ENCODE results near the gene TLDC2. TPM values are rescaled to one million over a fixed set of nuclear protein-coding genes. Genes with fewer than 3 reads are reported as not detected.
"Not testable (repeated sequence)": the region's sequence is repeated elsewhere in the genome, so short reads cannot be mapped to it uniquely, and the experiment has no call there.

Gene TLDC2
- total and polyA plus RNA-seq, 3 donors from 2014 or later: 2.8 to 3.4 (median 2.9) TPM

DNA sequence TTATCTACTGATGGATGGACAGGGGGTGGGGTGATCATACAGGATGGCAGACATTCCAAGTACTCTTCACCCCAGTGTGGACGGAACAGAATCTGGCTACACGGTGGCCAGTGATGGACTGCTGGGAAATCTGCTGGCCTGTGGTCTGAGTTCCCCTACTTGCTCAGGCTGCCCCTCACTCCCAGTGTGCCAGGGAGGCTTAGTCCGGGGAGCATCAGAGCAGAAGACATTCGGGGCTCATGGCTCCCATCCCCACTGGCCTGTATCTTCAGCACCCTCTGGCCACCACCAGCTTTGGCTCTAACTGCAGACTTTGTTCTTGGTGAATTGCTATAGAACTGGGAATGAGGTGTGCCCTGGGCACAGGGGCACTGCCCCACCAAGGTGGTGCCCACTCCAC is 15.3 kb downstream of the TLDC2 start:
- TF ChIP-seq POLR2A (IDR thresholded peaks at IDR 0.05): no peak
- no peak for TF ChIP-seq CTCF (IDR thresholded peaks at IDR 0.05)
- Histone ChIP-seq H3K9me3 (no peaks in the 10 kb centered on the region), H3K4me3 (no peak overlapping the region), H3K4me1 (peaks cover 28% of the 10 kb centered on the region), H3K36me3 (ENCODE audit: low read depth, missing control alignments) (no peaks in the 10 kb centered on the region), H3K27me3 (no peaks in the 10 kb centered on the region), H3K27ac (peak overlapping the region; percentile 58 to 69)
- no peak for DNase-seq
- intact Hi-C loops (cut with DNase I; ENCODE audit: low total_unique reads): no loop called here
- WGBS, 2 donors: 63 to 68% methylated on average over 2 to 4 of the region's 4 CpGs

GRCh38 chr20:36893801-36894200 is 17.9 kb downstream of the TLDC2 start:
- Histone ChIP-seq H3K27ac (no peak overlapping the region), H3K9me3 (no peaks in the 10 kb centered on the region), H3K4me1 (peaks cover 15% of the 10 kb centered on the region), H3K4me3 (no peak overlapping the region), H3K27me3 (no peaks in the 10 kb centered on the region), H3K36me3 (ENCODE audit: low read depth, missing control alignments) (no peaks in the 10 kb centered on the region)
- intact Hi-C loops (cut with DNase I; ENCODE audit: low total_unique reads): no loop called here
- WGBS, 2 donors: 85 to 89% methylated on average over 3 of the region's 3 CpGs
- DNase-seq: no peak
- TF ChIP-seq CTCF (IDR thresholded peaks at IDR 0.05) (no peak), POLR2A (IDR thresholded peaks at IDR 0.05) (no peak)

- Histone ChIP-seq H3K27ac (no peak overlapping the region), H3K9me3 (no peaks in the 10 kb centered on the region), H3K27me3 (no peaks in the 10 kb centered on the region), H3K4me3 (no peak overlapping the region), H3K36me3 (ENCODE audit: low read depth, missing control alignments) (no peaks in the 10 kb centered on the region), H3K4me1 (peaks cover 15% of the 10 kb centered on the region)
- WGBS, 2 donors: 70 to 78% methylated on average over 2 of the region's 2 CpGs
- no peak for DNase-seq
- intact Hi-C loops (cut with DNase I; ENCODE audit: low total_unique reads): no loop called here
- no peak for TF ChIP-seq POLR2A (IDR thresholded peaks at IDR 0.05)
- no peak for TF ChIP-seq CTCF (IDR thresholded peaks at IDR 0.05)
Measured at GRCh38 chr20:36895036-36895435, 19.1 kb downstream of the TLDC2 start.

DNA sequence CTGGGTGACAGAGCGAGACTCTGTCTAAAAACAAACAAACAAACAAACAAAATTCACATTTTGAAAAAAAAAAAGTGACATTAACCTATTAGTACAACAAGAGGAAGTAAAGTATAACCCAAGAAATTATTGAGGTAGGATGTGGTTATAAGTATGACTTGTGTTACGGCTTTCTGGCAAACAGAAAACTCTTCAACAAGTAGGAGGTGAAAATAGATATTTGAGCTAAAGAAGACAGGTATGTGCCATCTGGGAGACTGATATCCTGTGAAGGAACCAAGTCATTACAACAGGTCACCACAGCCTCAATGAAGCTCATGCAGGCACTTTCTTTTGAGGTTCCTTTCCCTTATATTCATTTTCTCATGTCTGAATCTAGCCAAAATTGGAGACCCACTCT is 28.8 kb downstream of the TLDC2 start:
- 97 to 100% methylated on average over 2 of the region's 2 CpGs for WGBS, 2 donors
- Histone ChIP-seq H3K4me3 (no peak overlapping the region), H3K4me1 (no peaks in the 10 kb centered on the region), H3K27me3 (no peaks in the 10 kb centered on the region), H3K9me3 (no peaks in the 10 kb centered on the region), H3K36me3 (ENCODE audit: low read depth, missing control alignments) (no peaks in the 10 kb centered on the region), H3K27ac (no peak overlapping the region)
- no peak for DNase-seq
- TF ChIP-seq POLR2A (IDR thresholded peaks at IDR 0.05): no peak
- TF ChIP-seq CTCF (IDR thresholded peaks at IDR 0.05): no peak
- intact Hi-C loops (cut with DNase I; ENCODE audit: low total_unique reads): no loop called here

GRCh38 chr20:36905566-36905965 is 29.6 kb downstream of the TLDC2 start:
- H3K4me1 ChIP-seq; H3K36me3 ChIP-seq (ENCODE audit: low read depth, missing control alignments); intact Hi-C loops (cut with DNase I; ENCODE audit: low total_unique reads); H3K9me3 ChIP-seq; DNase-seq; H3K27me3 ChIP-seq; H3K27ac ChIP-seq; H3K4me3 ChIP-seq: not testable (repeated sequence)
- WGBS, 2 donors: 96 to 98% methylated on average over 10 of the region's 10 CpGs

DNA sequence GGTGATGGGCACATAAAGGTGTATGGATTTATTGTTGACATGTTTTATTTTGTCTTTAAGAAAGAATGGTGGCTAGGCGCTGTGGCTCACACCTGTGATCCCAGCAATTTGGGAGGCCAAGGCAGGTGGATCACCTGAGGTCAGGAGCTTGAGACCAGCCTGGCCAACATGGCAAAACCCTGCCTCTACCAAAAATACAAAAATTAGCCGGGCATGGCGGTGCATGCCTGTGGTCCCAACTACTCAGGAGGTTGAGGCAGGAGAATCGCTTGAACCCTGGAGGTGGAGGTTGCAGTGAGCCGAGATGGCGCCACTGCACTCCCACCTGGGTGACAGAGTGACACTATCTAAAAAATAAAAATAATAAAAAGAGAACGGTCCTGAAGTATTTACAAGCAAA is 30.1 kb downstream of the TLDC2 start:
- H3K9me3 ChIP-seq; intact Hi-C loops (cut with DNase I; ENCODE audit: low total_unique reads); H3K27ac ChIP-seq; H3K4me1 ChIP-seq; DNase-seq; H3K36me3 ChIP-seq (ENCODE audit: low read depth, missing control alignments); H3K27me3 ChIP-seq; H3K4me3 ChIP-seq: not testable (repeated sequence)
- 96 to 98% methylated on average over 7 of the region's 7 CpGs for WGBS, 2 donors

Data from testis (tissue), 3 donors.